GM21381 (cell line): Measurements from ENCODE around the gene C6orf120.

Experiments used
- ATAC-seq: cut with Tn5 transposase; IDR thresholded peaks from one replicate; pipeline ENCODE4 v1.9.1; 2021; ENCODE audit warnings: mild to moderate bottlenecking, moderate library complexity; ENCODE audit not compliant: unreplicated experiment

The C6orf120 gene

DNA sequence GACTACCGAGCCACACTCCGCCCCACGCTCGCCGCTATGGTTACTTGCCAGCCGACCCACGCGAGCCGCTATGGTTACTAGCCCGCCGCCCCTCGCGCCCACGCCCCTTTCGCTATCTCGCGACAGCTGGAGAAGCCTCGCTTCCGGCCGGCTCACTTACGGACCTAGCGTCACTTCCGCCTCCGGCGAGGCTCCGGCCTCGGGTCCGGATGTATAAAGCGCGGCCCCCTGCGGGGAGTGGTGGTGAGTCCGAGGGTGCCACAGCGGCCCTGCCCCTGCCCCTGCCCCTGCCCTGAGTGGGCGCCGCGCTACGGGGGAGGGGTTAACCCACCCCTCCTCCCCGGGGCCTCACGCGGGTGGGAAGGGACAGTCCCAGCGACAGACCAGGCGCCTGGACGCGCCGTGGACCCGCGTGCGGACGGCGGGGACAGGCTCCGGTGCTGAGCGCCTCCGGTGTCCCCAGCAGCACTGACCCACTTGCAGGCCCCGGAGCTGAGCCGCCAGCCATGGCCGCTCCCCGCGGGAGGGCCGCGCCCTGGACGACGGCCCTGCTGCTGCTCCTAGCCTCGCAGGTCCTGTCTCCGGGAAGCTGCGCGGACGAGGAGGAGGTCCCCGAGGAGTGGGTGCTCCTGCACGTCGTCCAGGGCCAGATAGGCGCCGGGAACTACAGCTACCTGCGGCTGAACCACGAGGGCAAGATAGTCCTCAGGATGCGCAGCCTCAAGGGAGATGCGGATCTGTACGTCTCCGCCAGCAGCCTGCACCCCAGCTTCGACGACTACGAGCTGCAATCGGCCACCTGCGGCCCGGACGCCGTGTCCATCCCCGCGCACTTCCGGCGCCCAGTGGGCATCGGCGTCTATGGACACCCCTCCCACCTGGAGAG, at the start of gene C6orf120, which contains the start of gene WDR27:
Gene C6orf120 (plus strand): TSS at position 173 of the 886 bp plus-strand sequence. CDS start 334 bp downstream, at position 507.
Gene WDR27 (minus strand): TSS at position 76 of the 886 bp plus-strand sequence. CDS start 13,024 bp downstream, outside the sequence.
- ATAC-seq: peak; percentile 94

DNA sequence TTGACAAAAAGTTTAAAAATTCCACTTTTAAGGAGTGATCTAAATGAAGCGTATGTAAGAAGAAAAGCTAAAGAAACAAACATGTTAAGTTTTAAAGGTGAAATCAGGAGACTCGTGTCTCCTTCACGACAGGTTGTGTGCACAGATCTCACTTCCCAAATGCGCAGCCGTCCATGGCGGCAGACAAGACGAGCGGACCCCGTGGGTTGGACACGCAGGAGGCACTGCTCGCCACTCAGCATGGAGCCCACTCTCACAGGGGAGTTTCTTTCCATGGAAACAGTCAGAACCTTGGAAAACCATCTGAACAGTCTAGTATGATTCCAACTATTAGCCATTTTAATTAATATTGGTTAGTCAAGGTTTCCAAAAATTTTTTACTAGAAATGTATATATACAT, 49.0 kb upstream of the C6orf120 start:
- no peak for ATAC-seq

DNA sequence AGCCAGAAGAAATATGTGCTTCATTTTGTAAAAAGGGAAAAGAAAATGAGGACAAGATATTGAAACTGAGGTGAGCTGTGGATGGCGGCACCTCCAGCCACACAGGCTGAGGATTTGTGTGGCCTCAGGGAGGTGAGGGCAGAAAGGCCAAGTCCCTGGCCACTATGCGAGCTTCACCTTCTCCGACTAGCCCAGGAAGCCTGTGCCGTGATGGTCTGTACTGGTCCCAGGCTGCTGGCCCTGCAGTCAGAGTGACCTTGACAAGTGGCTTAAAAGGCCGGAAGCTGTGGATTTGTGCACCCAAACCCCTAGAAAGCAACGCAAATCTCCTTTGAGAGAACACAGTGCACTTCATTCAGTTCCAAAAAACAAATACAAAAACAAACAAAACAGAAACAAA, 48.2 kb upstream of the C6orf120 start:
- no peak for ATAC-seq

DNA sequence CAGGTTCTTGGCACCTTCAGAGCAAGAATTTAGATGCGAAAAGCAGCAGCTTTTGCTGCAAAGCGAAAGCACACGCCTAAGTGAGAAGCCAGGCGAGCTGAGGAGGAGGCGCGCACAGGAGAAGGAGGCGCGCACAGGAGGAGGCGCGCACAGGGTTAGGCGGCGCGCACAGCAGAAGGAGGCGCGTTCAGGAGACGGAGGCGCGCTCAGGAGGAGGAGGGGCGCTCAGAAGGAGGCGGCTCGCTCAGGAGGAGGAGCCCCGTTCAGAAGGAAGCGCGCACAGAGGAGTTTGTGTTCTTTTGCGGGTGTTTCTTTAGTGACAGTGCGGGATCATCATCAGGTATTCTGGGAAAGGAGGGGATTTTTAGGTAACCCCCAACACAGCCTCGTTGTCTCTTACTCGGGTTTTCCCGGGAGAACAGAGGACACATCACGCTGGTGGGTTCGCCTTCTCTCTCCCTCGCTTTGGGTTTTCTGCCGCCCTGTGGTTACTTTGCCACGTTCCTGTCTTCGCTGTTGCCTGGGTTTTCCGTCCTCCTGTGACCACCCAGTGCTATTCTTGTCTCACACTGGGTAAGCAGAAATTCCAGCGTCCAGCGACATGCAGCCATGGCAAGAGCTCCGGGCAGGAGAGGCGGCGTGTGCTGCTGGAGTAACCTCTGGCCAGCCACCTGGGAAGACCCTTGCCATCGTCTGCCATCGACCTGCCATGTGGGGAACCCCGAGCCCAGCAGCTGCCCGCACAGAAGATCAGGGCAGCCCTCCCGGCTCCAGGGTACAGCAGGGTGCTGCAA, 47.1 kb upstream of the C6orf120 start:
- peak; percentile 89 for ATAC-seq

DNA sequence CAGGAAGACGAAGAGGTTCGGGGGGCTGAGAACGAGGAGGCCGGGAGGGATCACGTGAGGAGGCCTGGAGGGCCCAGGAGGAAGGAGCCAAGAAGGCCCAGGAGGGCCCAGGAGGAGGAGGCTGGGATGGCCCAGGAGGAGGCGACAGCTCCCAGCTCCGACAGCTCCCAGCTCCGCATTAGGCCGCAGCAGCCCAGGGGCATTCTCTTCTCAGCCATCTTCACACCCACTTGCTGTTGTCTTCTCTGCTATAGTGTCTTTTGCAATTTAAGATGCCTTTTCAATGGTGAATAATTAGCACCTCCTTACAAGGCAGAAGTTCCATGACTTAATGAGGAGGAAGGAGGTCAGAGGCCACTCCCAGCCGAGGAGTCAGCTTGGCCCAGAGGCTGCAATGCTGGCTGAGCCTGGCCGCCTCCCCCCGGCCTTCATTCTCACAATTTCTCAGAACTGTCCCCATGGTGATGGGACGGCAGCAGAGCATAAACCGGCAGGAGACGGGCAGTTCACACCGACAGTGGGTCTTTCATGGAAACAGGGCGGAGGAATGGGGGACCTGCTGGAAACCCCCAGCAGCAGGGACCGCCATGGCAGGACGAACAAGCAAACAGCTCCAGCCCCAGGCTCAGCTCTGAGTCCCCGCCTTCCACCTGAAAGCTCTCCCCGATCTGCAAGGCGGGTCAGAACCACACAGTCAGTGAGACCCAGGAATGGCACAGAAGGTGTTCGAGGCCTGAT, 45.2 kb upstream of the C6orf120 start:
- no peak for ATAC-seq

DNA sequence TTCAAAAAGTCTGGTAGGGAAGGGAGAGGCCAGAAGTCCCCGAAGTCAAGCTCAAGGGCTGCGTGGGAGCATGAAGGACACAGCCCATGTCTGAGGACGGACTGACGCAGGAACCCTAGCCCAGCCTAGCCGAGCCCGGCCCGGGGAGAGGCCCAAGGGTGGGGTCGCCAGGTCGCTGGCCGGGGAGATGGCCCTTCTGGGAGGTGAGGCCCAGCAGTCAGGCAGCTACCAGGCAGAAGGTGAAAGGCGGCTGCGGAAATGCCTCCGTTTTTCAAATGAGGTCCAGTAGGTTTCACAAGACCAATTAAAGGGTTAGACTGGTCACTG, 44.7 kb upstream of the C6orf120 start:
- no peak for ATAC-seq

DNA sequence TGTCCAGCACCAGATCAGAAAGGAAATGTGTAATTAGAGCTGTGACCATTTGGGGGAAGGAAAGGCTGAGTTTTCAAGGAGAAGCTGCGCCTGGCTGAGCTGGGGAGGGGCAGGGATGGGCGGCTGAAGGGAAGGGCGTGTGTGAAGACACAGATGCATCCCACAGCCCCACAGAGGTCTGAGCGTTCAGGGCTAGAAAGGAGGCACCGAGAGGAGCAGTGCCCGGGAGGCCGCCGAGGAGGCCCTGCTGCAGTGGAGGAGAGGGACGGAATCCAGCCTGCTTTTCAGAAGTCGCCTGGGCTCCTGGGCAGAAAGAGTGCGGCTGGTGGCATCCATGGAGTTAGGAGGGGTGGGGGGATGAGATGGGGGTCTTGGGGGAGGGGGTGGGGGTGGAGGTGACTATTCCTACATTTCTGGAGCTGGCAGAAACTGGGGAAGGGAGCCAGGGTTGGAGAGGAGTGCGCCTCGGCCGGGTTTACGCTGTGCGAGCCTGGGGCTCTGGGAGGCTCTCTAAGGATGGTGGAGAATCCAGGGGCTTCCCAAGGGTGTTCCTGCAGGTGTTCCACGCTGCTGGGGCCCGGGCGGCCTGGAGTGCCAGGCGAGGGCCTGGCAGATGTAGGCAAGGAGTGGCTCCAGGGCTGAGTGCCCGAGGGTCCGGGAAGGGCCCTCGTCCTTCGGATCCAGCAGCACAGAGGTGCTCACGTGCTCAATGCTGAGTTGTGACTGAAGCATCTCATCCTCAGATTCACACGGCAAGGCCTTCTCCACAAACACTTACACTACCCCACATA, 41.9 kb upstream of the C6orf120 start:
- ATAC-seq: no peak

DNA sequence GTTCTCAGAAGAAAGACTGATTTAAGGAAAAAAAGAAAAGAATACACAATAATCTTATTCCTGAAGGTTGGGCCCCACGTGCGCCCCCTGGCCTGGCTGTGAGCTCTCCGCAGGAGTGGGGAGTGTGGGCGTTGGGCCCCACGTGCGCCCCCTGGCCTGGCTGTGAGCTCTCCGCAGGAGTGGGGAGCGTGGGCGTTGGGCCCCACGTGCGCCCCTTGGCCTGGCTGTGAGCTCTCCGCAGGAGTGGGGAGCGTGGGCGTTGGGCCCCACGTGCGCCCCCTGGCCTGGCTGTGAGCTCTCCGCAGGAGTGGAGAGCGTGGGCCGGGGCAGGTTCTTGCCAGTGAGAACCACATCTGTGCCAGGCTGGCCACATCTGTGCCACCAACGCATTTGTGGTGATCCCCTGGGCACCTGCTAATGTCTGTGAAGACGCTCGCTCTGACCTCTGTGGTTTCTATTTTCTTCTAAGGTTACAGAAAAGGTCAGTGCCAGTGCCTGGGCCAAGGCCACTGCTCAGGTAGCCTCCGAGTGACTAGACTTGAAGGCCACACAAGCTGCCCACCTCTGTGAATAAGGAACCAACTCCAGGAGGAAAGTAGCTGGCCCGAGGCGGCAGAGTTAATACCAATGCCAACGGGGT, 41.1 kb upstream of the C6orf120 start:
- ATAC-seq: no peak

DNA sequence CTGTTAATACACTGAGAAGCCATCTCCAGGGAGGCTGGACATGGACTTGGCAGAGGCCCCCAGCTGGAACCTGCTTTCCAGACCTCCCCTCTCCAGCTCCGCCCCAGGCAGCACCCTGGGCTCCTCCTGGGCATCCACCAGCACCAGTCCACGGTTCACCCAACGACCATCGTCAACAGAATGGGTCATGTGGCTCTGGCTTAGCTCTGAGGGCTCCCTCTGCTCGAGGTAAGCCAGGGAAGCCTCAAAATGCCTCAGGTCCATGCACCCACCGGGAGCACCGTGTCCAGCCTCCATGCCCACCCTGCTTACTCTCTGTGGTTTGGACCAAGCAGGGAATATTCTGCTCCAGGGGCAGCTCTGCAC, 40.6 kb upstream of the C6orf120 start:
- no peak for ATAC-seq

DNA sequence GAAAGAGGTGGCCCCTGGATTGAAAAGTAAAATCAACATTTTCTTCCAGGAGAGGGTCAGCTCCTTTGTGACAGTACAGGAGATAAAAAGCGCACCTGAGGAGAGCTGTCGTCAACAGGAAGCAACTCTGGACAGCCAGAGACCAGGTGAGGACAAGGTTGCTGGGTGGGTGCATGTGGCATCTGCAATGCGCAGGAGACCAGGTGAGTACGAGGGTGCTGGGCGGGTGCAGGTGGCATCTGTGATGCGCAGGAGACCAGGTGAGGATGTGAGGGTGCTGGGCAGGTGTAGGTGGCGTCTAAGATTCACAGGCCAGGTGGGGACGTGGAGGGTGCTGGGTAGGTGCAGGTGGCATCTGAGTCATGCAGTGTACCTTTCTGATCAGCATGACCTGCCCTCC, 38.5 kb upstream of the C6orf120 start:
- no peak for ATAC-seq

DNA sequence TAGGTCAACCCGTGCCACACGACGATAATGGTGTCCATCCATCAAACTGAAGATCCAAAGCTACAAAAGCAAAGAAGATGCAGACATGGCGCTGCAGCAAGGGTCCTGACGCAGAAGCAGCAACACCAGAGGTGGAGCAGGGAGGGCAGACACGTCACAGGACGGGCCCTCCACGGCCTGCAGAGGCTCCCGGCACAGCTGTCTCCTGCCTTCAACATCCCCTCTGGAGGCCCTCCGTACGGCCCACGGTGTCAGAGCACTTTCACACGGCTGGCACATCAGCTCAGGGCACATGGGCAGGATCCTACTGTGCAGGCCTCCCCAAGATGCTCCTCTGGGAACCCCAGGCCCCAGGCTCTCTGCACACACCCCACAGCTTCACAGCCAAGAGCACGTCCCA, 37.7 kb upstream of the C6orf120 start:
- ATAC-seq: no peak

DNA sequence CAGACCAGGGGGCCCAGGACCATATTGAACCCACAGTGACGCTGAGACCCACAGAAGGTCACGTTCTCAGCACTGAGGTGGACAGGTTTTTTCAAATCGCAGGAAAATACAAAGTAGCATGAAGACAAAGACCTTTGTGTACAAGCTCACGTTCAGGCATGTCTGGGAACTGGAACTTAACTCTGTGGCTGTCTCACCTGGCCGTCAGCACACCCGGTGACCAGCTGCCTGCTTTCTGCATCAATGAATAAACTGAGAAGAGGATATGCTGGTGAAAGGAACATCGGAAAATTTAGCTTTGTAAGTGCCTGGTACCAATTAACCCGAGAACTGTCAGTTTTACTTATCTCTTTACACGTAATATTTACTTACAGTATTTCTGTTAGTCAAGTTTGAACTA, 36.6 kb upstream of the C6orf120 start:
- no peak for ATAC-seq

DNA sequence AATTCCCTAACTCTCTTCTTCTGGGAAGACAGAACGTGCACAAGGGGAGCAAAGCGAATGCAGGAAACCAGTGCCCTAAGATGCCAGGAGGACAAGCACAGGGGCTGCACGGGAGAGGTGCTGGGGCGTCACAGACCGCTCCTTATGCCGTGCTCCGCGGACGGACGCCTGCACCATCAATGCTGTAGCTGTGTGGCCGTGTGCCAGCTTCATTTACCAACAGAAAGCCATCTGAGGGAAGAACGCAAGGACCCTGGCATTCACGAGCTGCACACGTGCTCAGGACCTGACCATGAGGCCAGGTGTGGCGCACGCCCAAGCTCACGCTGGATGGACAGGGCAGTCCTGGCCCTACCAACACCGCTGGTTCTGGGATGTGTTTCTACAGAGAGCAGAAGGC, 35.5 kb upstream of the C6orf120 start:
- no peak for ATAC-seq

DNA sequence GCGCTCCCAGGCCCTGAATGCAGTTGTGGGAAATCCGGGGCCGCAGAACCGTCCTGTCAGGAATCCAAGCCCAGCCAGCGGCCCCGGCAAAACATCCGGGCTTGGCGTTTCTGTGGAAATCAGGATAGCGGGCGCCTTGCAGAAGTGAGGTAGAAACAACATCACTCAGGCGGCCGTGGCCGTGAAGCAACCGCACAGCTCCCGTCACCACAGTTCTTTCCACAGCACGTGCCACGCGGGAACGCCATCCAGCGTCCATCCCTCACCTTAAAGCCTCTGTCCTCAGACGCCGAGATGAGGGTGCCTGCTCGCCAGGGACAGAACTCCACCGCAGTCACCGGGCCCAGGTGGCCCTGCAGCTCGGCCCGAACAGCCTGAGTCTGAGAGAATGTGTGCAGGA, 34.2 kb upstream of the C6orf120 start:
- ATAC-seq: no peak

DNA sequence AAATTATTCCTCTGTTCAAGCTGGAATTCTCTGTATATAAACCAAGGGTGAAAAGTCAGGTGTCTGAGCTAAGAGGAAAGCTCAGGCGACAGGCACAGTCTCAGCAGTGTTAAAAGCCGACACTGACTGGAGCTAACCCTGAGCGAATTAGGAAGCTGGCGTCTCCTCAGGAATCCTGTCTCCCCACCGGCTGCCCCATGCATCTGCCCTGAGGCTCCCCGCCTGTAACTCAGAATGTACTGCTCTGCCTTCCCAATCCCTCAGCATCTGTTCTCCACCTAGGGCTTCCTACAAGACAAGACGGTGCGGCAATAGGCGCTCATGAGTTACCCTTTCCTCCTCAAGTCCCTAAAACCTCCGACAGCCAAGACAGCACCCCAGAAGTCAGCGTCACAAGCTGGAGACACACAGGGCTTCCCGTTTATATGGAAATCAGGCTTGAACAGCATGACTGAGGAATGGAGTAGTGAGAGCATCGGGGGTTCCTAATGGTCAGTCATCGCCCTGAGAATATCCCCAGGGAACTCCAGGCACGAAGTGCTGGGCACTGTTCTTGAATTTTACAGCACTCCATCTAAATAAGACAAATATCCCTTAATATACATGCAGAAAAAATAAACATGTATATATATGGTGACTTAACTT, 33.6 kb upstream of the C6orf120 start:
- ATAC-seq: no peak

DNA sequence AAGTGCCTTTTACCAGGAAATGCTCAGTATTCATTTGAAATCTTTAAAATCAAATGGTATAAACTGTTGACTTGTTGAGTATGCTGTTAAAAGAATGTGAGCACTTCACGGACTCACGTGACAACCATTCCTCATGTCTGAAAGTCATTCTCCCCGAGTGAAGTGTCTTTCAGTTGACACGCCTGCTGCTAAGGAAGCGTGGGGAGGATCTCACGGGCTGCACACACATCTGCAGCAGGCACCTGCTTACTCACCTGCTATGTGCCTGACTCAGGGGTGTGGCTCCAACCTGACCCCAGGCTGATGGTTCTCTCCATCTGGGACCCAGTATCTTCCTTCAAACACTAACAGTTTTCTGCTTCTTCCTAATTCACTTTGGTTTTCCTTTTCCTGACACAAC, 32.8 kb upstream of the C6orf120 start:
- no peak for ATAC-seq

DNA sequence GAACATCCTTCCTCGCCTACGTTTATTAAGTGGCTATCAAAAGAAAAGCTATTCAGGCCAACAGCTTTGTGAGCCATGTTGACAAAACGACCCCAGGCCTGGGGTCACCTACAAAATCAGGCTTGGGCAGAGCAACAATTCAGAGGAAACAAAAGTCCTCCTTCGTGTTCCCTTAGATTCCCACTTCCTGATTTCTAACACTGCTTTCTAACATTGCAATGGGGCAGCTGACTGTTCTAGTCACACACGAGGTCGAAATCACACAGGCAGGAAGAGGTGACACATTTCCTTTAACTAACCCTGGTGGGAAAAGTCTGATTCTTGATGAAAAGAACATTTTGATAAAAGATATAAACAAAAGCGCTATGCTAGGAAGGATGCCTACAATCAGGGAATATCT, 32.0 kb upstream of the C6orf120 start:
- no peak for ATAC-seq

DNA sequence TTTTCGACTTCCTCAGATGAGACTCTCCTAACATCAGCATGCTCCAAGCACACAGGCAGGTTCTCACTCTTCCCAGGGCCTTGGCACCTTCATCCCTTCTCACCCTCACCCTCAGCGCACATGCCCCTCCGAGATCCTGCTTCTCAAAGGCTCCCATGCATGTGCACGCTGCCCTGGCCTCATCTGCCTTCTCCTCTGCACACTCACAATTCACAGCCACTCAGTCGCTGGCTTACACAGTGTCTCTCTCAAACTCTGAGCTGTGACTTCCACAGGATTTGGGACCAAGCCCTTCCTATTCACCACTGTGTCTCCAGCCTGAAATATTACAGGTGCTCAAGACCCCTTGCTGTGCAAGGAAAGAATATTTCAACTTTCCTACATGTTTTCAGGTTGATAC, 30.4 kb upstream of the C6orf120 start:
- ATAC-seq: no peak

DNA sequence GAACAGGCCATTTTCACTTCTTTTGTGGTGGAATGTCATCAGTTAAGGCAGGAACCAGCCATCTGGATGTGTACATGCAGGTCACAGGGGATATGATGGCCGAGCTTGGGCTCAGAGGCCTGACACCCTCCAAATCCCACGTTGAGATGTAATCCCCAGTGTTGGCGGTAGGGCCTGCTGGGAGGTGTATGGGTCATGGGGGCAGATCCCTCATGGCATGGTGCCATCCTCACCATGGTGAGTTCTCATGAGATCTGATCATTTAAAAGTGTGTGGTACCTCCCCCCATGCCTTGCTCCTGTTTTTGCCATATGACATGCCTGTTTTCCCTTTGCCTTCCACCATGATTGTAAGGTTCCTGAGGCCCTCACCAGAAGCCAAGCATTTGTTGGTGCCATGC, 26.9 kb upstream of the C6orf120 start:
- ATAC-seq: no peak

DNA sequence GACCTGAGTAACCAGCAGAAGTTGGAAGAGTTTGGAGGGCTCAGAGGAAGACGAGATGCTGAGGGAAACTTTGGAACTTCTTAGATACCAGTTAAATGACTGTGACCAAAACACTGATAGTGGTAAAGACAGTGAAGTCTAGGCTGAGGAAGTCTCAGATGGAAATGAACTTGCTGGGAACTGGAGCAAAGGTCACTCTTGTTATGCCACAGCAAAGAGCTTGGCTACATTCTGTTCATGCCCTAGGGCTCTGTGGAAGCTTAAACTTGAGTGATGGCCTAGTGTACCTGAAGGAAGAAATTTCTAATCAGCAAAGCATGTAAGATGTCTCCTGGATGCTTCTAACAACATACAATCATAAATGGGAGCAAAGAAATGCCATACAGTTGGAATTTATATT, 24.8 kb upstream of the C6orf120 start:
- no peak for ATAC-seq
